GM18909 (cell line): Measurements from ENCODE around the gene ACTL6B.

Experiments used
- ATAC-seq: cut with Tn5 transposase; IDR thresholded peaks from one replicate; pipeline ENCODE4 v1.9.1; 2021; ENCODE audit warnings: mild to moderate bottlenecking; ENCODE audit not compliant: unreplicated experiment, poor library complexity

The ACTL6B gene

GRCh38 chr7:100630066-100630465, 26.2 kb downstream of the ACTL6B start:
- no peak for ATAC-seq

DNA sequence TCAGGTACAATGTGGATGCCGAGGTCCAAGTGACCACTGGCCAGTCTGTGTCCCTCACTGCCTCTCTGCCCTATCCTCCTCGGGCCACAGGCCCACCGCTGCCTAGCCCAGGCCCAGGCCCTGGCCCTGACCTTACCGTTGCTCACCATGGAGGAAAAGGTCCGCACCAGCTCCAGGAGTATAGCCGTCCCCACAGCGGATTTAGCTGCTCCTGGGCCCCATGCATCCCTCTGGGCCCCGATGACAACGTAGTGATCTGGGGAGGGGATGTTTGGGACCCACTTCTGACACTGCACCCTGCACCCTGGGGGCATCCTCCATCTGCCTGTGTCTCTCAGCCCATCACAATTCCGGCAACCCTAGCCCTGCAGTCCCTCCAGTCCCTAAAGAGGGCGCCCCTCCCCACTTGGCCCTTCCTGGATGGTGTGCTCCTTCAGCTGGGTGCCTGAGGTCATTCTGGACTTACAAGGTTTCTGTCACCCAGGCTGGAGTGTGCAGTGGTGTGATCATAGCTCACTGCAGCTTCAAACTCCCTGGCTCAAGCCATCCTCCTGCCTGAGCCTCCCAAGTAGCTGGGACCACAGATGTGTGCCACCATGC, 27.0 kb downstream of the ACTL6B start:
- no peak for ATAC-seq

DNA sequence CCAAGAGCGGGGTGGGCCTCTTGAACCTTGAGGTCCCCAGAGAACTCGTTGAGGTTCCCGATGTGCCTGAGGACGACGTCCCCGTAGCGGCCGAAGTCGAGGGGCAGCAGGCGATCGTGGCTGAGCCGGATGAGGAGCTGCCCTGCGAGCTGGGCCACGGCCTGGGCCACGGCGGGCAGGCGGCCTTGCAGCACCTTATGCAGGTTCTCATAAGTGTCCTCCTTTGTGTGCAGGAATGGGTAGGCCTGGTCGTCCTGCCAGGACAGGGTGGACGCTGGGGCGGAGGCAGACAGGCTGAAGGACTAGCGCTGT, 29.1 kb downstream of the ACTL6B start:
- ATAC-seq, result no peak

- ATAC-seq, result peak; percentile 83
Observed at GRCh38 chr7:100626530-100627237, 29.6 kb downstream of the ACTL6B start.

GRCh38 chr7:100626055-100626454, 30.2 kb downstream of the ACTL6B start:
- no peak for ATAC-seq

- no peak for ATAC-seq
Observed at GRCh38 chr7:100623951-100624824, 32.1 kb downstream of the ACTL6B start.

GRCh38 chr7:100621554-100621953, 34.7 kb downstream of the ACTL6B start:
- no peak for ATAC-seq

- ATAC-seq, result no peak
Observed at GRCh38 chr7:100620804-100621203, 35.4 kb downstream of the ACTL6B start.

DNA sequence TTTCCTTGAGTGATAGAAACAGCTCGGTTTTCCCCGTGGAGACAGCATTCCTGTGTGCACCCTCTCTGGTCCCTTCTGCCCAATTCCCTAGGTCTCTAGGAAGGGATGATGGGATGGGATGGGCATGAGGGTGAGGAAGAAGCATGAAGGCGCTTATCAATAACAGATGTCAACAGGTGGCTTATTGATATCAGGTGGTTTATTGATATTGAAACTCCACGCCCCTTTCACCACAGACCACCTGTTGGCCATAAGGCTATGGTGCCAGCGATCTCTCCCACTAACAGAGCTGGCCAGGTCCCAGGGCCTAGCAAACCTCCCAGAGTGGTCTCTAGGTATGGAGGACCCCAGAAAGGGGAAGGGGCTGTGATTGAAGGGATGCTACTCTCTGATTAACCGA, 36.0 kb downstream of the ACTL6B start:
- ATAC-seq, result no peak

- no peak for ATAC-seq
Observed at GRCh38 chr7:100614308-100614861, 41.9 kb downstream of the ACTL6B start.

DNA sequence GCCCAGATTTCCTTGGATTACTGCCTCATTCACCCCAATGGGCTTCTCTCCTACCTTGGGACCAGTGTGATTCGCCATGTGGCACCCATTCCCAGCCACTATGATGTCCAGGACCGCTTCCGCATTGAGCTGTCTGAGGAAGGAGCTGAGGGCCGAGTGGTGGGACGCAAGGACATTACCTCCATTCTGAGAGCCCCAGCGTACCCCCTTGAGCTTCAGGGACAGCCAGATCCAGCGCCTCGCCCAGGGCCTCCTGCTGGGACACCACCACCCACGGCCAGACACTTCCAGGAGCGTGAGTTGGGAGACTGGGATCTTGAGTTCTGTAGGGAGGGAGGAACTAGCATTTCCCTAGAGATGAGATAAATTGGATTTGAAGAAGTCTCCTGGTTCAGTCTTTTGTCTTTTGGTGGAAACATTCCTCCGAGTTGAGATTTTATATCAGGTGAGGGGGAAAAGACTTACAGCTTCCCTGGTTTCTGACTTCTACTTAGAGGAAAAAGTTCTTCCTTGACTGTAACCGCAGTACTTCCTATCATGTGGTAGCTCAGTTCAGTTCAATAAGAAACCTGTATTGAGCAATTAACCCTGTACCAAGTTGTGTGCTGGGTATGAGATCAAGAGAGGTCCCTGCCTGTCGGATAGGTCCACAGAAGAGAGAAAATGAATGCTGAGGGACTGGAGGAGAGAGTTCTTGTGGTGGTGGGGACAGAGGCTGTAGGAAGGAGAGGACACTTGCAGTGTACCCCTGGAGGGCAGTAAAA, 42.7 kb downstream of the ACTL6B start:
- no peak for ATAC-seq

DNA sequence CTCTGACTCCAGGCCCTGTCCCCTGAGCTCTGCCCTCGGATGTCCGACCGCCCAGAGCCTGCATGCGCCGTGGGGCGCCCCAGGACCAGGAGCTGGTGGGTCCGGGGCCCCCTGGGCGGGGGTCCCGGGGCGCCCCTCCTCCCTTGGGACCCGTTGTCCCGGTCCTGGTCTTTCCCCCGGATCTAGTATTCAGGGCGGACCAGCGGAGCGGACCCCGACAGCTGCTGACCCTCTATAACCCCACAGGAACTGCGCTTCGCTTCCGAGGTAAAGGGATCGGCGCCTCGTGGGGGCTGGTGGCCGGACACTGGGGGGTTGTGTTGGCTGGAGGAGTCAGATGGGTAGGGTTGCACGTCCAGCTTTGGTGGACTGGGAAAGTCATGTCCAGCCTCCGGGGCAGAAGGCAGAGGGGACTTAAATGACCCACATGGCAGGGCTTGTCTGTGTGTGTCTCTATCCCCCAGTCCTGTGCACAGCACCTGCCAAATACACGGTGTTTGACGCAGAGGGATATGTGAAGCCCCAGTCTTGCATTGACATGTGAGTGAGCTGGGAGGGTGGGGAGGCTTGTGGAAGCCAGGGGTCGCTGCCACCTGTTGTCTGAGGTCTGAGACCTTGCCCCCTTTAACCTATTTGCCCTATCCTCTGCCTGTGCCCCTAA, 43.4 kb downstream of the ACTL6B start:
- no peak for ATAC-seq

DNA sequence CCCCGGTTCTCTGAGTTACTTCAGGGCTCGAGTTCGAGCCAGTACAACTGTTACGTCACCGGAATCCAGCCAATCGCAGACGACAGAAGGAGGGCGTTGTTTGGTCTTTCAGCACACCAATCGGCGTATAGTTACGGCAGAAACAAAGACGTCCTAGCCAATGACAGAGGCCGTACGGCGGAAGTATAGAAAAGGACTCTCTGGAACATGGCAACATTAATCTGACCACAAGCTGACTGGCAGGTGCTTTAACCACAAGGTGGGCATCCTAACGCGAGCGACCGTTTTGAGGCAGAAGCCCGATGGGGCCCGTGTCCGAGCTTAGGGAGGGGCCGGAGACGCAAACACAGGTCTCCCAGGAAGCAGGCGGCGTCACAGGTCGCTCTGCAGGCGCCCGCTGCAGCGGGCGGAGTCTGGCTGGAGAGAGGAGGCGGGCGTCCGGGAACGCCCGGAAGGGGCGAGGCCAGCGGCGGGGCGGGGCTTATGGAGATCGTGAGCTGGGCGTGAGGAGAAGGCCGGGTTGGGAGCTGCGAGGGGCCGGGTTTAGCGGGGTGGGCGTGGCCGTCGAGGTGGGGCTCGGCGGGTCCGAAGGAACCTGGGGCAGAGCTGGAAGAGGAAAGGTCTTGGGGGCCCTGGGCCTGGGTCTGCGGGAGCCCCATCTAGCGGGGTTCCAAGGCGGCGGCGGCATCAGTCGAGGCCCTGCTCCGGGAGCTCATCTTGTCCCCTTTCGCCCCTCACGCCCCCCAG, 44.1 kb downstream of the ACTL6B start, which contains the start of gene MOSPD3:
TSS of gene MOSPD3 (plus strand) at position 558 of the 747 bp plus-strand sequence. CDS start 252 bp downstream, outside the sequence.
- ATAC-seq, result peak; percentile 93

DNA sequence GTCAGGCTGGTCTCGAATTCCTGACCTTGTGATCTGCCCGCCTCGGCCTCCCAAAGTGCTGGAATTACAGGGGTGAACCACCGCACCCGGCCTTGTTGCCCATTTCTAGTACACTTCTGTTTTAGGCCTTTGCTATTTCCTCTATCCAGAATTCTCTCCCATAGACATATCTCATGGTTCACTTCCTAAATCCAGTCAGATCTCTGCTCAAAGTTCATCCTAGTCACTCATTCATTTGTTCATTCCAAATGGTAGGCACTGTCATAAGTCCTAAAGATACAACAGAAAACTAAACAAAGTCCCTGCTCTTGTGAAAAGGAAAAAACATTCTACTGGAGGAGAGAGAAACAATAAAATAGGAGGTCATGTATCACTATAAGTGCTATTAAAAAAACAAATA, 46.3 kb downstream of the ACTL6B start:
- no peak for ATAC-seq

DNA sequence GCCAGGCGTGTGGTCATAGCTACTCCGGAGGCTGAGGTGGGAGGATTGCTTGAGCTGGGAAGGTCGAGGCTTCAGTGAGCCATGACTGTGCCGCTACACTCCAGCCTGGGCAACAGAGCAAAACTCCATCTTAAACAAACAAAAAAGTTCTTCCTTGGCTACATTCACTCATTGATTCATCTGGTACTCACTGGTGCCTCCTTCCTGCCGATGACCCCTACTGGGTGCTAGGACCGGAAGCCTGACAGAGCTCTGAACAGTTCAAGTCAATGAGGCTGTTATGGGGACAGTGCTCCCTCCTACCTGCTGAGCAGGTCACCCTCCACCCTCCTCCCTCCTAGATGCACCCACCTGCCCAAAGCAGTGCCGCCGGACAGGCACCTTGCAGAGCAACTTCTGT, 49.1 kb downstream of the ACTL6B start:
- ATAC-seq, result no peak

DNA sequence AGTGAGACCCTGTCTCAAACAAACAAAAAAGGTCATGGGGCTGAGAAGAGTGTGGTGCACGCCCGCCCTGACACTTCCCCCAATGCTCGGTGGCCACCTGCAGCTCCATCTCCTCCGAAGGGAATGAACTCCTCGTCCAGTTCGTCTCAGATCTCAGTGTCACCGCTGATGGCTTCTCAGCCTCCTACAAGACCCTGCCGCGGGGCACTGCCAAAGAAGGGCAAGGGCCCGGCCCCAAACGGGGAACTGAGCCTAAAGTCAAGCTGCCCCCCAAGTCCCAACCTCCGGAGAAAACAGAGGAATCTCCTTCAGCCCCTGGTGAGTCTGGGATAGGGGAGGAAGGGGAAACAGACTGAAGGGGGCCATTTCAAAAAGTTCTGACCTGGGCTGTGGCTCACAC, 49.9 kb downstream of the ACTL6B start:
- no peak for ATAC-seq

DNA sequence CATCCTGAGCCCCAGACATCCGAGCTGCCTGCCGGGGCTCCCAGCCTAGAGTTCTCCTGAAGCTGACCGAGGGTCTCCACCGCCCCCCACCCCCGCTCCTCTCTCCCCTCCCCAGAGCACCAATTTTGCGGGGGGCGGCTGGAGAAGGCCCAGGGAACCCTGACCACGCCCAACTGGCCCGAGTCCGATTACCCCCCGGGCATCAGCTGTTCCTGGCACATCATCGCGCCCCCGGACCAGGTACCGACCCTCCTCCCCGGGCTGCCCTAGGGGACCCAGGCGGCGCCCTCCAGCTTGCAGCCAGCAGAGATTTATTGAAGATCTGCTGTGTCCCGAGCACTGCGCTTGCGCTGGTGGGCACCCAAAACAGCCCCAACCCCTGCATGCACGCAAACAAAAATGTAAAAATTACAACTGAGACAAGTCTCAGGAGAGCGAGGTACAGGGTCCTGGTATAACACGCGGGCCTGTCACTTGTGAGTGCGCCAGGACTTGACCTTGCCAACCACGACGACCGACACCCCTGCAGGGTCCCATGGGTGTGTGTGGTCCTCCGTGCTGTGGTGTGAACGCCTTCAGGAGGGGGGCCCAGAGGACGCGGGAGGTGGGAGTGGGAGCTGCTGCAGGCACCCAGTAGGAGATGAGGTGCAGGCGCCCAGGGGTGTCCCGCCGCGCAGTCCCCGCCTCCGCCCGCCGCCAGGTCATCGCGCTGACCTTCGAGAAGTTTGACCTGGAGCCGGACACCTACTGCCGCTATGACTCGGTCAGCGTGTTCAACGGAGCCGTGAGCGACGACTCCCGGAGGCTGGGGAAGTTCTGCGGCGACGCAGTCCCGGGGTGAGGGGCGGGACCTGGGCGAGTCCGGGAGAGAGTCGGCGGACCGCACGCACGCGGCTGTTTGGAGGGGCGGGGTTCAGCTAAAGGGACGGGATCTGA, 51.0 kb downstream of the ACTL6B start:
- no peak for ATAC-seq
